MM.1S (cell line): Measurements from ENCODE around the gene ZBTB45.

Source experiments
- DNase-seq: peaks from one replicate; pipeline ENCODE4 v3.0.0-alpha.2; 2015
- H2AFZ ChIP-seq: fragments of 300-600 bp; sonication (generic); 2 replicates; pipeline ENCODE4 v1.6.0; 2016; ENCODE audit warnings: antibody characterized with exemption, low read length
- H3F3A ChIP-seq: fragments of 300-600 bp; sonication (generic); 2 replicates; pipeline ENCODE4 v1.6.1; 2016; ENCODE audit warnings: mild to moderate bottlenecking, antibody characterized with exemption, low read length, moderate library complexity, mixed read lengths; ENCODE audit not compliant: insufficient read depth
- H3K27ac ChIP-seq: fragments of 300-600 bp; sonication (generic); 2 replicates; pipeline ENCODE4 v1.5.1; 2016; ENCODE audit warnings: mild to moderate bottlenecking, low read length
- H3K27me3 ChIP-seq: fragments of 300-600 bp; sonication (generic); replicated peaks from 2 replicates; pipeline ENCODE4 v1.6.0; 2016; ENCODE audit warnings: low read length; ENCODE audit not compliant: insufficient read depth
- H3K36me3 ChIP-seq: fragments of 300-600 bp; sonication (generic); replicated peaks from 2 replicates; pipeline ENCODE4 v1.6.1; 2016; ENCODE audit warnings: mild to moderate bottlenecking, low read length, mixed read lengths; ENCODE audit not compliant: insufficient read depth
- H3K4me1 ChIP-seq: fragments of 300-600 bp; sonication (generic); 2 replicates; pipeline ENCODE4 v1.6.1; 2016; ENCODE audit warnings: low read length, mixed read lengths
- H3K4me2 ChIP-seq: fragments of 300-600 bp; sonication (generic); 2 replicates; pipeline ENCODE4 v1.6.0; 2016; ENCODE audit warnings: low read depth, low read length
- H3K4me3 ChIP-seq: fragments of 300-600 bp; sonication (generic); 2 replicates; pipeline ENCODE4 v1.5.1; 2016; ENCODE audit warnings: low read length, mixed read lengths
- H3K79me2 ChIP-seq: fragments of 300-600 bp; sonication (generic); 2 replicates; pipeline ENCODE4 v1.6.1; 2016; ENCODE audit warnings: mixed run types, low read length, mixed read lengths
- H3K9ac ChIP-seq: fragments of 300-600 bp; sonication (generic); 2 replicates; pipeline ENCODE4 v1.6.1; 2016; ENCODE audit warnings: low read length, mixed read lengths
- H3K9me2 ChIP-seq: fragments of 300-600 bp; sonication (generic); replicated peaks from 2 replicates; pipeline ENCODE4 v1.6.1; 2016; ENCODE audit warnings: mild to moderate bottlenecking, low read length, mixed read lengths; ENCODE audit not compliant: insufficient read depth
- H3K9me3 ChIP-seq: fragments of 300-600 bp; sonication (generic); replicated peaks from 2 replicates; pipeline ENCODE4 v1.6.1; 2016; ENCODE audit warnings: mild to moderate bottlenecking, low read length, mixed read lengths; ENCODE audit not compliant: insufficient read depth
- H4K20me1 ChIP-seq: fragments of 300-600 bp; sonication (generic); 2 replicates; pipeline ENCODE4 v1.6.1; 2016; ENCODE audit warnings: mild to moderate bottlenecking, low read length, moderate library complexity, mixed read lengths; ENCODE audit not compliant: insufficient read depth
- CTCF ChIP-seq: fragments of 300-600 bp; sonication (generic); IDR thresholded peaks from 2 replicates; pipeline ENCODE4 v1.5.1; 2016; ENCODE audit warnings: antibody characterized with exemption, low read length, mixed read lengths
- EZH2 ChIP-seq: fragments of 300-600 bp; sonication (generic); optimal IDR thresholded peaks from 2 replicates; pipeline ENCODE3; 2017; ENCODE audit warnings: low read depth, mild to moderate bottlenecking, antibody characterized with exemption, low read length, mixed read lengths
- EZH2phosphoT487 ChIP-seq: fragments of 300-600 bp; sonication (generic); IDR thresholded peaks from 2 replicates; pipeline ENCODE4 v1.6.1; 2018; ENCODE audit warnings: antibody characterized with exemption, low read length

Gene ZBTB45

GRCh38 chr19:58476498-58477015, 43.1 kb downstream of the ZBTB45 start:
- DNase-seq: no peak
- Histone ChIP-seq H3K9me2 (no peaks in the 10 kb centered on the region), H2AFZ (peak overlapping the region; percentile 89), H3K36me3 (0 out of 2 replicates have a peak, but pooled peaks cover 4% of the 10 kb centered on the region), H3K4me3 (peak overlapping the region; percentile 79), H3K27me3 (no peaks in the 10 kb centered on the region), H3K79me2 (no peaks in the 10 kb centered on the region), H3K9me3 (no peaks in the 10 kb centered on the region), H3K9ac (peak overlapping the region; percentile 67), H4K20me1 (no peaks in the 10 kb centered on the region), H3K4me2 (peak overlapping the region; percentile 88), H3K4me1 (no peaks in the 10 kb centered on the region), H3F3A (peaks cover 8% of the 10 kb centered on the region), H3K27ac (peak overlapping the region; percentile 76; the same call in 1 of the 2 replicates)
- TF ChIP-seq EZH2 (no peak), CTCF (no peak), EZH2phosphoT487 (no peak)

GRCh38 chr19:58475714-58476497, 43.7 kb downstream of the ZBTB45 start, which contains the start of gene ZNF446:
TSS of gene ZNF446 (plus strand) at chr19:58476352. CDS start at chr19:58477219, 867 bp downstream.
- Histone ChIP-seq H3K9me3 (no peaks in the 10 kb centered on the region), H3K4me1 (no peaks in the 10 kb centered on the region), H3K36me3 (0 out of 2 replicates have a peak, but pooled peaks cover 4% of the 10 kb centered on the region), H3K4me3 (peak within 1 kb of the TSS; percentile 79), H2AFZ (peak within 1 kb of the TSS; percentile 89), H3K79me2 (no peaks in the 10 kb centered on the region), H3K27ac (peak within 1 kb of the TSS; percentile 76; the same call in 1 of the 2 replicates), H4K20me1 (no peaks in the 10 kb centered on the region), H3K9me2 (no peaks in the 10 kb centered on the region), H3K4me2 (peak within 1 kb of the TSS; percentile 88), H3K27me3 (no peaks in the 10 kb centered on the region), H3K9ac (peak within 1 kb of the TSS; percentile 67), H3F3A (peaks cover 8% of the 10 kb centered on the region)
- DNase-seq: peak; percentile 96
- TF ChIP-seq CTCF (no peak), EZH2phosphoT487 (no peak)

- H3K4me2 ChIP-seq: peak overlapping the region; percentile 88
- peak overlapping the region; percentile 79 for H3K4me3 ChIP-seq
- H3F3A ChIP-seq: peaks cover 8% of the 10 kb centered on the region
- H3K9me3 ChIP-seq: no peaks in the 10 kb centered on the region
- DNase-seq: no peak
- H3K27me3 ChIP-seq: no peaks in the 10 kb centered on the region
- 0 out of 2 replicates have a peak, but pooled peaks cover 4% of the 10 kb centered on the region for H3K36me3 ChIP-seq
- no peaks in the 10 kb centered on the region for H3K79me2 ChIP-seq
- H2AFZ ChIP-seq: peak overlapping the region; percentile 89
- peak overlapping the region; percentile 76; the same call in 1 of the 2 replicates for H3K27ac ChIP-seq
- peak overlapping the region; percentile 67 for H3K9ac ChIP-seq
- no peak for TF ChIP-seq EZH2
- no peak for TF ChIP-seq CTCF
- TF ChIP-seq EZH2phosphoT487: no peak
- H3K4me1 ChIP-seq: no peaks in the 10 kb centered on the region
- H4K20me1 ChIP-seq: no peaks in the 10 kb centered on the region
- no peaks in the 10 kb centered on the region for H3K9me2 ChIP-seq
Observed at GRCh38 chr19:58474997-58475713, 44.5 kb downstream of the ZBTB45 start.
